ENCODE data around the gene CD6. TPM values are rescaled to one million over a fixed set of nuclear protein-coding genes. Genes with fewer than 3 reads are reported as not detected.

The CD6 gene
- total and polyA plus RNA-seq, 10 of the 15 experiments (the other 5 are each of a cell fraction or from before 2014, with no cell fraction given) = 0.37 to 17.6 (median 6.2) TPM

DNA sequence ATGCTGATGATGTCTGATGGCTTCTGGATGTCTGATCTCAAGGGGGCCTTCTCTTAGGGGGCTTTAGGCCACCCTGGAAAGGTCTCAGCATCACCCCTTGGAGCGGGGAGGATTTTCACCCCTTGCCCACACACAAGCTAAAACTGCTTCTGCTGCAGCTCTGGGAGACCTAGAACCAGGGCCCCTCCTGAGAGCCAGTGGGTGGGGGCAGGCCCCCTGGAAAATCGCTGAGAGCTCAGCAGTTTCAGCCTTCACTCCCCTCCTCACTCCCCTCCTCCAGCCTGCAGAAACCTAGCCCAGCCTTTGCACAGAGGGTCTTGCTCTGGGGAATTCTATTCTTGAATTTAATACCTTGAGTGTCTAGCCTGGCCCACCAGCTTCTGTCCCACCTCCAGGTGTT, 17.2 kb downstream of the CD6 start:
- POLR2A ChIA-PET = interaction anchor here (2.0 kb wide), 1 partner anchor 53 kb away, joined by 5 read pairs; no protein-coding TSS in a partner anchor
- FAIRE-seq (no peak), ATAC-seq (no peak; the same call in 2 of the 3 replicates), DNase-seq (ENCODE audit: low read depth, low spot score) (no peak)
- no TSS peak for BruUV-seq (replicated peaks)
- no peaks in the 10 kb centered on the region for H3K79me2 ChIP-seq (ENCODE audit: control insufficient read depth, insufficient read depth, low read length)
- no peaks in the 10 kb centered on the region for H4K20me1 ChIP-seq (ENCODE audit: control insufficient read depth, insufficient read depth)
- H3K27ac ChIP-seq (ENCODE audit: control insufficient read depth, insufficient read depth) = no peak overlapping the region
- peaks cover 10% of the 10 kb centered on the region; the same call in 1 of the 2 replicates for H3K4me1 ChIP-seq (ENCODE audit: control insufficient read depth, insufficient read depth, low read length)
- CTCF ChIA-PET = interaction anchor here (1.5 kb wide), 1 partner anchor 140 kb away, joined by 5 read pairs; no protein-coding TSS in a partner anchor
- H3K9ac ChIP-seq (ENCODE audit: control insufficient read depth, insufficient read depth, low read length) = no peak overlapping the region
- RAD21 ChIA-PET (ENCODE audit: unreplicated experiment) = interaction anchor here (0.7 to 1.1 kb wide), 2 partner anchors 38 to 72 kb away, joined by 3 read pairs; no protein-coding TSS in a partner anchor
- WGBS (ENCODE audit: insufficient coverage, insufficient replicate concordance, low lambda C conversion rate, missing lambda C conversion rate) = 67% methylated on average over 2 of the region's 2 CpGs
- no peak overlapping the region for H3K4me2 ChIP-seq (ENCODE audit: control insufficient read depth, insufficient read depth)
- H3K4me3 ChIP-seq = no peak overlapping the region
- no peak overlapping the region for H2AFZ ChIP-seq (ENCODE audit: control insufficient read depth, low read depth, low read length)
- no peaks in the 10 kb centered on the region for H3K27me3 ChIP-seq (replicated peaks in 1 of 2; ENCODE audit: control insufficient read depth in 2 of 2, insufficient read depth in 2 of 2, low read length in 1 of 2)
- intact Hi-C loops (cut with micrococcal nuclease; ENCODE audit: unreplicated experiment) = no loop called here
- in situ Hi-C loops (cut with MboI) = no loop called here
- no peaks in the 10 kb centered on the region for H3K36me3 ChIP-seq (ENCODE audit: control insufficient read depth in 2 of 2, insufficient read depth in 2 of 2, low read length in 1 of 2)
- no peaks in the 10 kb centered on the region for H3K9me3 ChIP-seq (replicated peaks; ENCODE audit: control insufficient read depth, insufficient read depth, low read length)
- SMC1A ChIA-PET (ENCODE audit: uncharacterized antibody, unreplicated experiment) = no interaction called here
- TF ChIP-seq NFXL1 (IDR thresholded peaks at IDR 0.05; ENCODE audit: borderline replicate concordance) (no peak), CBX5 (IDR thresholded peaks at IDR 0.05; ENCODE audit: low read depth) (no peak), KLF5 (IDR thresholded peaks at IDR 0.05; ENCODE audit: partially characterized antibody) (no peak), POLR2A (IDR thresholded peaks at IDR 0.05; ENCODE audit: low read depth, low read length) (no peak), ASH2L (IDR thresholded peaks at IDR 0.05; ENCODE audit: borderline replicate concordance, low read depth) (no peak), TBL1XR1 (IDR thresholded peaks at IDR 0.05; ENCODE audit: low read depth, low read length) (no peak), SUPT20H (IDR thresholded peaks at IDR 0.05; ENCODE audit: borderline replicate concordance, control insufficient read depth, low read depth, low read length) (no peak), MTA2 (IDR thresholded peaks at IDR 0.05; ENCODE audit: low read depth) (no peak), DPF2 (IDR thresholded peaks at IDR 0.05) (no peak), BRCA1 (IDR thresholded peaks at IDR 0.05; ENCODE audit: low read depth, low read length) (no peak), IRF4 (IDR thresholded peaks at IDR 0.05; ENCODE audit: low read depth, low read length) (no peak), EP300 (IDR thresholded peaks at IDR 0.05; ENCODE audit: borderline replicate concordance in 1 of 2, control insufficient read depth in 1 of 2, low read depth in 2 of 2, low read length in 2 of 2) (no peak), HDAC6 (IDR thresholded peaks at IDR 0.05; ENCODE audit: unreplicated experiment) (no peak)
- TF ChIP-seq, protein P1, sequence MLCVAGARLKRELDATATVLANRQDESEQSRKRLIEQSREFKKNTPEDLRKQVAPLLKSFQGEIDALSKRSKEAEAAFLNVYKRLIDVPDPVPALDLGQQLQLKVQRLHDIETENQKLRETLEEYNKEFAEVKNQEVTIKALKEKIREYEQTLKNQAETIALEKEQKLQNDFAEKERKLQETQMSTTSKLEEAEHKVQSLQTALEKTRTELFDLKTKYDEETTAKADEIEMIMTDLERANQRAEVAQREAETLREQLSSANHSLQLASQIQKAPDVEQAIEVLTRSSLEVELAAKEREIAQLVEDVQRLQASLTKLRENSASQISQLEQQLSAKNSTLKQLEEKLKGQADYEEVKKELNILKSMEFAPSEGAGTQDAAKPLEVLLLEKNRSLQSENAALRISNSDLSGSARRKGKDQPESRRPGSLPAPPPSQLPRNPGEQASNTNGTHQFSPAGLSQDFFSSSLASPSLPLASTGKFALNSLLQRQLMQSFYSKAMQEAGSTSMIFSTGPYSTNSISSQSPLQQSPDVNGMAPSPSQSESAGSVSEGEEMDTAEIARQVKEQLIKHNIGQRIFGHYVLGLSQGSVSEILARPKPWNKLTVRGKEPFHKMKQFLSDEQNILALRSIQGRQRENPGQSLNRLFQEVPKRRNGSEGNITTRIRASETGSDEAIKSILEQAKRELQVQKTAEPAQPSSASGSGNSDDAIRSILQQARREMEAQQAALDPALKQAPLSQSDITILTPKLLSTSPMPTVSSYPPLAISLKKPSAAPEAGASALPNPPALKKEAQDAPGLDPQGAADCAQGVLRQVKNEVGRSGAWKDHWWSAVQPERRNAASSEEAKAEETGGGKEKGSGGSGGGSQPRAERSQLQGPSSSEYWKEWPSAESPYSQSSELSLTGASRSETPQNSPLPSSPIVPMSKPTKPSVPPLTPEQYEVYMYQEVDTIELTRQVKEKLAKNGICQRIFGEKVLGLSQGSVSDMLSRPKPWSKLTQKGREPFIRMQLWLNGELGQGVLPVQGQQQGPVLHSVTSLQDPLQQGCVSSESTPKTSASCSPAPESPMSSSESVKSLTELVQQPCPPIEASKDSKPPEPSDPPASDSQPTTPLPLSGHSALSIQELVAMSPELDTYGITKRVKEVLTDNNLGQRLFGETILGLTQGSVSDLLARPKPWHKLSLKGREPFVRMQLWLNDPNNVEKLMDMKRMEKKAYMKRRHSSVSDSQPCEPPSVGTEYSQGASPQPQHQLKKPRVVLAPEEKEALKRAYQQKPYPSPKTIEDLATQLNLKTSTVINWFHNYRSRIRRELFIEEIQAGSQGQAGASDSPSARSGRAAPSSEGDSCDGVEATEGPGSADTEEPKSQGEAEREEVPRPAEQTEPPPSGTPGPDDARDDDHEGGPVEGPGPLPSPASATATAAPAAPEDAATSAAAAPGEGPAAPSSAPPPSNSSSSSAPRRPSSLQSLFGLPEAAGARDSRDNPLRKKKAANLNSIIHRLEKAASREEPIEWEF (IDR thresholded peaks at IDR 0.05; ENCODE audit: insufficient replicate concordance, low read depth, low read length) = no peak
- TF ChIP-seq, protein P2, sequence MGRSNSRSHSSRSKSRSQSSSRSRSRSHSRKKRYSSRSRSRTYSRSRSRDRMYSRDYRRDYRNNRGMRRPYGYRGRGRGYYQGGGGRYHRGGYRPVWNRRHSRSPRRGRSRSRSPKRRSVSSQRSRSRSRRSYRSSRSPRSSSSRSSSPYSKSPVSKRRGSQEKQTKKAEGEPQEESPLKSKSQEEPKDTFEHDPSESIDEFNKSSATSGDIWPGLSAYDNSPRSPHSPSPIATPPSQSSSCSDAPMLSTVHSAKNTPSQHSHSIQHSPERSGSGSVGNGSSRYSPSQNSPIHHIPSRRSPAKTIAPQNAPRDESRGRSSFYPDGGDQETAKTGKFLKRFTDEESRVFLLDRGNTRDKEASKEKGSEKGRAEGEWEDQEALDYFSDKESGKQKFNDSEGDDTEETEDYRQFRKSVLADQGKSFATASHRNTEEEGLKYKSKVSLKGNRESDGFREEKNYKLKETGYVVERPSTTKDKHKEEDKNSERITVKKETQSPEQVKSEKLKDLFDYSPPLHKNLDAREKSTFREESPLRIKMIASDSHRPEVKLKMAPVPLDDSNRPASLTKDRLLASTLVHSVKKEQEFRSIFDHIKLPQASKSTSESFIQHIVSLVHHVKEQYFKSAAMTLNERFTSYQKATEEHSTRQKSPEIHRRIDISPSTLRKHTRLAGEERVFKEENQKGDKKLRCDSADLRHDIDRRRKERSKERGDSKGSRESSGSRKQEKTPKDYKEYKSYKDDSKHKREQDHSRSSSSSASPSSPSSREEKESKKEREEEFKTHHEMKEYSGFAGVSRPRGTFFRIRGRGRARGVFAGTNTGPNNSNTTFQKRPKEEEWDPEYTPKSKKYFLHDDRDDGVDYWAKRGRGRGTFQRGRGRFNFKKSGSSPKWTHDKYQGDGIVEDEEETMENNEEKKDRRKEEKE (IDR thresholded peaks at IDR 0.05) = no peak
